Neural cell (in vitro differentiated cells): Measurements from ENCODE around the gene TMEM43. TPM values are rescaled to one million over a fixed set of nuclear protein-coding genes. Genes with fewer than 3 reads are reported as not detected.

Experiments used
- H2AFZ ChIP-seq: fragments of 200-600, 300-800 bp; sonication (generic), shearing (Covaris generic); 2 replicates; pipeline ENCODE4 v1.6.0; 2014; ENCODE audit warnings: low read depth, mild to moderate bottlenecking, antibody characterized with exemption, low read length, moderate library complexity
- H3F3A ChIP-seq: fragments of 200-600 bp; shearing (Covaris generic); 2 replicates; pipeline ENCODE4 v1.6.1; 2016; ENCODE audit warnings: mild to moderate bottlenecking, moderate library complexity, mixed read lengths, antibody characterized with exemption, low read length; ENCODE audit not compliant: insufficient read depth, poor library complexity, severe bottlenecking
- H3K27ac ChIP-seq: fragments of 200-600, 300-800 bp; sonication (generic), shearing (Covaris generic); 2 replicates; pipeline ENCODE4 v1.5.1; 2014; ENCODE audit warnings: mild to moderate bottlenecking, low read length, moderate library complexity
- H3K27me3 ChIP-seq: fragments of 300-800, 200-600 bp; sonication (generic), shearing (Covaris generic); 2 replicates; pipeline ENCODE4 v1.6.0; 2014; ENCODE audit warnings: mild to moderate bottlenecking, low read depth, low read length, moderate library complexity; ENCODE audit not compliant: insufficient read depth
- H3K36me3 ChIP-seq: fragments of 300-800, 200-600 bp; sonication (generic), shearing (Covaris generic); 2 replicates; pipeline ENCODE4 v1.5.1; 2014; ENCODE audit warnings: mild to moderate bottlenecking, antibody characterized with exemption, low read length, moderate library complexity; ENCODE audit not compliant: insufficient read depth
- H3K4me2 ChIP-seq: fragments of 300-800, 200-600 bp; sonication (generic), shearing (Covaris generic); 2 replicates; pipeline ENCODE4 v1.6.0; 2014; ENCODE audit warnings: mild to moderate bottlenecking, low read length
- H3K4me3 ChIP-seq: fragments of 300-800, 200-600 bp; sonication (generic), shearing (Covaris generic); 2 replicates; pipeline ENCODE4 v1.5.1; 2014; ENCODE audit warnings: mild to moderate bottlenecking, low read length, moderate library complexity
- H3K79me2 ChIP-seq: fragments of 200-600 bp; shearing (Covaris generic); replicated peaks from 2 replicates; pipeline ENCODE4 v1.6.0; 2014; ENCODE audit warnings: mild to moderate bottlenecking, low read length, moderate library complexity; ENCODE audit not compliant: insufficient read depth
- H3K9ac ChIP-seq: fragments of 300-800, 200-600 bp; sonication (generic), shearing (Covaris generic); 2 replicates; pipeline ENCODE4 v1.6.1; 2016; ENCODE audit warnings: mild to moderate bottlenecking, low read length, mixed read lengths
- H3K9me2 ChIP-seq: fragments of 200-600 bp; shearing (Covaris generic); 2 replicates; pipeline ENCODE4 v1.6.1; 2016; ENCODE audit warnings: mild to moderate bottlenecking, low read length, mixed read lengths; ENCODE audit not compliant: insufficient read depth
- H3K9me3 ChIP-seq: fragments of 200-600, 300-800 bp; sonication (generic), shearing (Covaris generic); 2 replicates; pipeline ENCODE4 v1.6.1; 2016; ENCODE audit warnings: mild to moderate bottlenecking, mixed run types, low read length, moderate library complexity, mixed read lengths
- H4K20me1 ChIP-seq: fragments of 200-600 bp; shearing (Covaris generic); 2 replicates; pipeline ENCODE4 v1.6.1; 2016; ENCODE audit warnings: mild to moderate bottlenecking, mixed run types; ENCODE audit not compliant: insufficient read depth
- EP300 ChIP-seq: fragments of 450-650 bp; conservative IDR thresholded peaks from 2 replicates; pipeline ENCODE4 v1.6.1; 2014; ENCODE audit warnings: antibody characterized with exemption, mild to moderate bottlenecking, moderate library complexity; ENCODE audit not compliant: poor library complexity, severe bottlenecking
- EZH2 ChIP-seq: fragments of 200-600, 300-800 bp; shearing (Covaris generic), sonication (generic); IDR thresholded peaks from 2 replicates; pipeline ENCODE4 v1.6.1; 2014; ENCODE audit warnings: antibody characterized with exemption, low read length, borderline replicate concordance, mild to moderate bottlenecking; ENCODE audit not compliant: insufficient read depth, poor library complexity, severe bottlenecking
- MXI1 ChIP-seq: fragments of 450-650 bp; conservative IDR thresholded peaks from 2 replicates; pipeline ENCODE4 v1.6.1; 2014; ENCODE audit warnings: antibody characterized with exemption, mild to moderate bottlenecking; ENCODE audit not compliant: poor library complexity, severe bottlenecking
- POLR2AphosphoS5 ChIP-seq: IDR thresholded peaks from 2 replicates; pipeline ENCODE4 v1.6.1; 2012
- RAD21 ChIP-seq: fragments of 450-650 bp; conservative IDR thresholded peaks from 2 replicates; pipeline ENCODE4 v1.6.1; 2014; ENCODE audit warnings: antibody characterized with exemption, mild to moderate bottlenecking, moderate library complexity
- SMC3 ChIP-seq: fragments of 450-650 bp; conservative IDR thresholded peaks from 2 replicates; pipeline ENCODE4 v1.6.1; 2014; ENCODE audit warnings: antibody characterized with exemption, mild to moderate bottlenecking, moderate library complexity; ENCODE audit not compliant: poor library complexity
- TAF1 ChIP-seq: IDR thresholded peaks from 2 replicates; pipeline ENCODE4 v1.6.1; 2012; ENCODE audit warnings: low read depth
- polyA plus RNA-seq: library from polyadenylated mRNA; depleted of rRNA; stranded (reverse); fragments of >200 nt; gene quantifications from 2 replicates; pipeline ENCODE4 v1.2.3, GENCODE V29; 2014
- TF ChIP-seq, protein P1 (sequence below): IDR thresholded peaks from 2 replicates; pipeline ENCODE4 v1.6.1; 2012; ENCODE audit warnings: borderline replicate concordance
- TF ChIP-seq, protein P2 (sequence below): fragments of 450-650 bp; IDR thresholded peaks from 2 replicates; pipeline ENCODE4 v1.5.1; 2014; ENCODE audit warnings: antibody characterized with exemption, mild to moderate bottlenecking, moderate library complexity; ENCODE audit not compliant: poor library complexity, severe bottlenecking

The TMEM43 gene
- polyA plus RNA-seq, 1 donor from 2014 or later = 61.3 TPM

DNA sequence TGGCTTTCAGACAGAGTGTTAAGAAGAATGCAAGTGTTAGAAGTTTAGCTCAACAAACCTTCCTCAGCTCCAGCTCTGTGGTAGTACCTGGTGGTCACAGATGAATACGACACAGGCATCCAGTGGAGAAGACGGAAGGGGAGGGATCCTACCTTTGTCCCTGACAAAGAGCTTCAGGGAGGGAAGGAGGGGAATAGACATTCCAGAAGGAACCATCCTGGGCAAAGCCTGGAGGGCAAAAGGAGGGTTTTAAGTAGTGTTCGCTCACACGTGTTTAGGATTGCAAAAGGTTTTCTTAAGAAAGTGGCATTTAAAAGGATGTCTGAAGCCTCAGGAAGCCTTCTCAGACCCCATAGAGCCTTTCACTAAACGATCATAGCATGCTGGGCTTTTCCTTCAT is 3.0 kb upstream of the TMEM43 start:
- no peaks in the 10 kb centered on the region for H3K9me2 ChIP-seq
- H3K4me3 ChIP-seq = no peak overlapping the region
- TF ChIP-seq EZH2 = no peak
- TF ChIP-seq EP300 = no peak
- no peak for TF ChIP-seq SMC3
- TF ChIP-seq, protein P1, sequence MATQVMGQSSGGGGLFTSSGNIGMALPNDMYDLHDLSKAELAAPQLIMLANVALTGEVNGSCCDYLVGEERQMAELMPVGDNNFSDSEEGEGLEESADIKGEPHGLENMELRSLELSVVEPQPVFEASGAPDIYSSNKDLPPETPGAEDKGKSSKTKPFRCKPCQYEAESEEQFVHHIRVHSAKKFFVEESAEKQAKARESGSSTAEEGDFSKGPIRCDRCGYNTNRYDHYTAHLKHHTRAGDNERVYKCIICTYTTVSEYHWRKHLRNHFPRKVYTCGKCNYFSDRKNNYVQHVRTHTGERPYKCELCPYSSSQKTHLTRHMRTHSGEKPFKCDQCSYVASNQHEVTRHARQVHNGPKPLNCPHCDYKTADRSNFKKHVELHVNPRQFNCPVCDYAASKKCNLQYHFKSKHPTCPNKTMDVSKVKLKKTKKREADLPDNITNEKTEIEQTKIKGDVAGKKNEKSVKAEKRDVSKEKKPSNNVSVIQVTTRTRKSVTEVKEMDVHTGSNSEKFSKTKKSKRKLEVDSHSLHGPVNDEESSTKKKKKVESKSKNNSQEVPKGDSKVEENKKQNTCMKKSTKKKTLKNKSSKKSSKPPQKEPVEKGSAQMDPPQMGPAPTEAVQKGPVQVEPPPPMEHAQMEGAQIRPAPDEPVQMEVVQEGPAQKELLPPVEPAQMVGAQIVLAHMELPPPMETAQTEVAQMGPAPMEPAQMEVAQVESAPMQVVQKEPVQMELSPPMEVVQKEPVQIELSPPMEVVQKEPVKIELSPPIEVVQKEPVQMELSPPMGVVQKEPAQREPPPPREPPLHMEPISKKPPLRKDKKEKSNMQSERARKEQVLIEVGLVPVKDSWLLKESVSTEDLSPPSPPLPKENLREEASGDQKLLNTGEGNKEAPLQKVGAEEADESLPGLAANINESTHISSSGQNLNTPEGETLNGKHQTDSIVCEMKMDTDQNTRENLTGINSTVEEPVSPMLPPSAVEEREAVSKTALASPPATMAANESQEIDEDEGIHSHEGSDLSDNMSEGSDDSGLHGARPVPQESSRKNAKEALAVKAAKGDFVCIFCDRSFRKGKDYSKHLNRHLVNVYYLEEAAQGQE = no peak
- no peak for TF ChIP-seq TAF1
- TF ChIP-seq, protein P2, sequence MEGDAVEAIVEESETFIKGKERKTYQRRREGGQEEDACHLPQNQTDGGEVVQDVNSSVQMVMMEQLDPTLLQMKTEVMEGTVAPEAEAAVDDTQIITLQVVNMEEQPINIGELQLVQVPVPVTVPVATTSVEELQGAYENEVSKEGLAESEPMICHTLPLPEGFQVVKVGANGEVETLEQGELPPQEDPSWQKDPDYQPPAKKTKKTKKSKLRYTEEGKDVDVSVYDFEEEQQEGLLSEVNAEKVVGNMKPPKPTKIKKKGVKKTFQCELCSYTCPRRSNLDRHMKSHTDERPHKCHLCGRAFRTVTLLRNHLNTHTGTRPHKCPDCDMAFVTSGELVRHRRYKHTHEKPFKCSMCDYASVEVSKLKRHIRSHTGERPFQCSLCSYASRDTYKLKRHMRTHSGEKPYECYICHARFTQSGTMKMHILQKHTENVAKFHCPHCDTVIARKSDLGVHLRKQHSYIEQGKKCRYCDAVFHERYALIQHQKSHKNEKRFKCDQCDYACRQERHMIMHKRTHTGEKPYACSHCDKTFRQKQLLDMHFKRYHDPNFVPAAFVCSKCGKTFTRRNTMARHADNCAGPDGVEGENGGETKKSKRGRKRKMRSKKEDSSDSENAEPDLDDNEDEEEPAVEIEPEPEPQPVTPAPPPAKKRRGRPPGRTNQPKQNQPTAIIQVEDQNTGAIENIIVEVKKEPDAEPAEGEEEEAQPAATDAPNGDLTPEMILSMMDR = no peak
- no peak for TF ChIP-seq POLR2AphosphoS5
- TF ChIP-seq RAD21 = no peak
- TF ChIP-seq MXI1 = no peak
- H3K9ac ChIP-seq = no peak overlapping the region
- H4K20me1 ChIP-seq = no peaks in the 10 kb centered on the region
- no peak overlapping the region for H3K4me2 ChIP-seq
- no peaks in the 10 kb centered on the region for H3K9me3 ChIP-seq
- H3K79me2 ChIP-seq = peaks cover 17% of the 10 kb centered on the region
- H3F3A ChIP-seq = no peaks in the 10 kb centered on the region
- no peaks in the 10 kb centered on the region for H3K36me3 ChIP-seq
- no peaks in the 10 kb centered on the region for H3K27me3 ChIP-seq
- no peak overlapping the region for H2AFZ ChIP-seq
- no peak overlapping the region for H3K27ac ChIP-seq

DNA sequence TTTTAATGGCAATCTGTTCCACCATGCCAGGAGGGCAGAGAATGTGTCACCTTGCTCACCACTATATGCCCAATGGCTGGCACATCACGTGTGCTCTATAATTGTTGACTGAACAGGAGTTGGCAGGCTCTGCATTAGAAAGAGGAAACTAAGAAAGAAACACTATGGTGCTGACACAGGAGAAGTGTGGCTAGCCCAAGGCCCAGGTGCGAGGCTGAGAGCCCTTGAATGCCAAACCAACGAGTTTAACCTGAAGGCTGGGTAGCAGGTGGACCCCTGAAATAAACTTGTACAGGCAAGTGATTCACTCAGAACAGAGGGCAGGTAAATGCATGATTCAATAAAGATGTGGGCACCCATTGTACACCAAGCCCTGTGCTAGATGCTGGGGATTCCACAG is 2.6 kb upstream of the TMEM43 start:
- H3K27me3 ChIP-seq = no peaks in the 10 kb centered on the region
- no peaks in the 10 kb centered on the region for H3K9me2 ChIP-seq
- peaks cover 21% of the 10 kb centered on the region for H3K79me2 ChIP-seq
- no peak overlapping the region for H3K9ac ChIP-seq
- H2AFZ ChIP-seq = no peak overlapping the region
- no peaks in the 10 kb centered on the region for H4K20me1 ChIP-seq
- no peaks in the 10 kb centered on the region for H3K36me3 ChIP-seq
- H3K27ac ChIP-seq = no peak overlapping the region
- TF ChIP-seq SMC3 (no peak), EP300 (no peak), EZH2 (no peak), MXI1 (no peak), POLR2AphosphoS5 (no peak), TAF1 (no peak), RAD21 (no peak)
- TF ChIP-seq, protein P1 = no peak
- TF ChIP-seq, protein P2 = no peak
- H3K9me3 ChIP-seq = no peaks in the 10 kb centered on the region
- no peak overlapping the region for H3K4me3 ChIP-seq
- no peaks in the 10 kb centered on the region for H3F3A ChIP-seq
- H3K4me2 ChIP-seq = no peak overlapping the region
